ENCODE data around the gene MAPKAP1.

DNA sequence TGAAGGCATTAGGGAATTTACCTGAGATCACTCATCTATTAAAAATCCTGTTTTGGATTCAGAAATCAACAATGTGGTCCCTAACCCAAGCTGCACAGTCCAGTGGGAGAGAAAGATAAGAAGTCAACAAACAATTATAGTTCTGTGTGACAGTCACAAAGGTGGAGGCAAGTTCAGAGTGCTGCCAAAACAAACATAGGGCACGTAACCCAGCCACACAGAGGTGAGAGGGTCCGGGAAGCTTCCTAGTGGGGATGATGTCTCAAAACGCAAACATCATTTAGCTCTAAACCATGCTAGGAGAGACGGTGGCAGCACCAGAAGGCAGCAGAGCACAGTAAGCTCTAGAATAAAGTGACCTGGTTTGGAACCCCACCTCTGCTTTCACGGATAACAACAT, 158.9 kb downstream of the MAPKAP1 start:
- TF ChIP-seq POLR2AphosphoS5 (IDR thresholded peaks at IDR 0.05) (no peak), POLR2A (IDR thresholded peaks at IDR 0.05) (no peak)

All from gastroesophageal sphincter (tissue), 2 donors.